Memory B cell (primary cell): ENCODE results near the gene CRYGA.
A peak's percentile ranks its signal among the peaks of the same experiment; 100 is the strongest.

Experiments
- ATAC-seq: fragments of 150-1000 bp; cut with Tn5 transposase; 2 replicates; pipeline ENCODE4 v1.10.0; 2021; ENCODE audit warnings: low read depth, mild to moderate bottlenecking, moderate library complexity
- DNase-seq, 2 donors: peaks; one replicate each; pipeline ENCODE4 v3.0.0; 2022; ENCODE audit warnings: low spot score in 2 of 2
- H3K27ac Mint-ChIP-seq: one replicate; pipeline ENCODE4 v1.8.0; 2022; ENCODE audit warnings: mild to moderate bottlenecking, moderate library complexity, mixed read lengths
- H3K27me3 Mint-ChIP-seq: one replicate; pipeline ENCODE4 v1.8.0; 2022; ENCODE audit warnings: mixed read lengths
- H3K36me3 Mint-ChIP-seq: one replicate; pipeline ENCODE4 v1.8.0; 2022; ENCODE audit warnings: mild to moderate bottlenecking, mixed read lengths
- H3K4me1 Mint-ChIP-seq: one replicate; pipeline ENCODE4 v1.8.0; 2022; ENCODE audit warnings: mixed read lengths
- H3K4me3 Mint-ChIP-seq: one replicate; pipeline ENCODE4 v1.8.0; 2022; ENCODE audit warnings: mild to moderate bottlenecking, moderate library complexity, mixed read lengths
- H3K9me3 Mint-ChIP-seq: one replicate; pipeline ENCODE4 v1.8.0; 2022; ENCODE audit warnings: mixed read lengths

CRYGA gene

DNA sequence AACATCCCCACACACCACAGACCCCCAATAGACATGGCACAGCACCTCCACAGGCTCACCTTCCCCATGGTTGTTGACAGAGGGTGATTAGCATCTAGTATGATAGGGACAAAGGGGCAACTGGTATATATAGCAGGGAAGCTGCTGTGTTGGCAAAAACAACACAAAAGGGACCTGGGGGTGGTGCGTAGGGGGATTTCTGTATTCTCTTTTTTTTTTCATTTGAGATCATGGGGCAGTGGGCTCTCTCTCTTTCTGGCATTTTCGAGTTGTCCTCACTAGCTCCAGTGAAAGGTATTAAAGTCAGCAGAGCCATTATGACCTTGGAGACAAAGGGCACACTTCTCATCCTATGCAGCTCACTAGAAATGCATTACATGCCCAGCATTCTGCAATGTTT is at the start of gene CRYGA:
Gene CRYGA, minus strand, starts transcription at position 101 of the 400 bp plus-strand sequence. Its CDS starts 33 bp downstream, at position 68.
- peaks cover 3% of the 10 kb centered on the region for H3K27me3 Mint-ChIP-seq
- H3K27ac Mint-ChIP-seq = no peak within 1 kb of the TSS
- no peaks in the 10 kb centered on the region for H3K9me3 Mint-ChIP-seq
- no peak within 1 kb of the TSS for H3K4me3 Mint-ChIP-seq
- ATAC-seq = no peak
- DNase-seq = no peak
- H3K4me1 Mint-ChIP-seq = no peaks in the 10 kb centered on the region
- no peaks in the 10 kb centered on the region for H3K36me3 Mint-ChIP-seq

DNA sequence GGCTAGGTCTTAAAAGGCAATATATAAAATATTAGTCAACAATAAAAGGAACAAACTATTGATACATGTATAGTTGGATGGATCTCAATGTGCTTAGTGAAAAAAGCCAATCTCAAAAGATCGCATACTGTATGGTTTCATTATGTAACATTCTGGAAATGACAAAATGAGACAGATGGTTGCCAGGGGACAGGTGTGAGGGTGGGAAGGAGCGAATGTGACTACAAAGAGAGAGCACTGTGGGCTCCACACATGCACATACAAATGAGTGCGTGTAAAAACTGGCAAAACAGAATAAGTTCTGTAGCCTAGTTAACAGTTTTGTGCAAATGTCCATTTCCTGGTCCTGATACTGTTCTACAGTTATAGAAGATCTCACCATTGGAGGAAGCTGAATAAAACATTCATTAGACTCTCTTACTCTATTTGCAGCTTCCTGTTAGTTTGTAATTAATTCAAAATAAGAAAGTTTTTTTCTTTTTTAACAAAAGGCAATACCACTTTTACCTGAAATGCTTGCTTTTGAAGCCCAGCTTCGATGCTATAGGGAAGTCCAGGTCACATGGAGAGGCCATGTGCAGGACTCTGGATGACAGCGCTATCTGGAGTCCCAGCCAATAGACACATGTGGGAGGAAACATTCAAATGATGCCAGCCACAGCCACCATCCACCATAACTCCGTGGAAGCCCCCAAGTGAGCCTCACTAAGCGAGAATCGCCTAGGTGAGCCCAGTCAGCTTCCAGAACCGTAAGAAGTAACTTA is 47.5 kb upstream of the CRYGA start:
- DNase-seq (no peak), ATAC-seq (no peak)
- Mint-ChIP-seq H3K36me3 (no peaks in the 10 kb centered on the region), H3K4me3 (no peak overlapping the region), H3K4me1 (no peaks in the 10 kb centered on the region), H3K27ac (no peak overlapping the region), H3K27me3 (peaks cover 5% of the 10 kb centered on the region), H3K9me3 (no peaks in the 10 kb centered on the region)

GRCh38 chr2:208208335-208209085 is 45.1 kb upstream of the CRYGA start:
- H3K4me1 Mint-ChIP-seq = no peaks in the 10 kb centered on the region
- DNase-seq = no peak
- no peaks in the 10 kb centered on the region for H3K9me3 Mint-ChIP-seq

DNA sequence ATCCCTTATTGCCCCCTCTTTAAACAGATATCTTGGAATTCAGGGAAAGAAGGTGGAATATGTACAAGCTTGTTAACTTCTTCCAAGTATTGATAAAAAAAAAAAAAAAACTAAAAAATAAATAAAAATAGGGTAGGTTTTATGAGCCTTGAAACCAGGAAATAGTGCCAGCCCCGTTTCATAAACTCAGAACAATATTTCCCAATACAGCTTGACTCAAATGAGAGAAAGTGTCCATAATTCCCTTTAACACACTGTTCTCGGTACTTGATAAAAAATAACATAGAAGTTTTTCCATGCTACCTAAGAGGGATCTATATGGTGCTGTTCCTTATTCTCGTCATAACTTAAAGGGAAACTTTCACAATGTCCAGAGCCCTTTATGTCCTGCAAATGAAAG is 44.4 kb upstream of the CRYGA start:
- Mint-ChIP-seq H3K27me3 (peaks cover 2% of the 10 kb centered on the region), H3K27ac (no peak overlapping the region), H3K4me1 (no peaks in the 10 kb centered on the region), H3K4me3 (no peak overlapping the region), H3K9me3 (no peaks in the 10 kb centered on the region), H3K36me3 (no peaks in the 10 kb centered on the region)
- DNase-seq = no peak
- ATAC-seq = no peak

More at GRCh38 chr2:208208335-208209085, 45.1 kb upstream of the CRYGA start:
- ATAC-seq = no peak
- no peak overlapping the region for H3K27ac Mint-ChIP-seq
- H3K4me3 Mint-ChIP-seq = no peak overlapping the region
- peaks cover 3% of the 10 kb centered on the region for H3K27me3 Mint-ChIP-seq
- no peaks in the 10 kb centered on the region for H3K36me3 Mint-ChIP-seq

GRCh38 chr2:208204166-208204565 is 40.8 kb upstream of the CRYGA start:
- Mint-ChIP-seq H3K9me3 (no peaks in the 10 kb centered on the region), H3K4me1 (no peaks in the 10 kb centered on the region), H3K4me3 (no peak overlapping the region), H3K27ac (no peak overlapping the region), H3K36me3 (no peaks in the 10 kb centered on the region), H3K27me3 (peaks cover 2% of the 10 kb centered on the region)
- ATAC-seq (no peak), DNase-seq (no peak)

- ATAC-seq (no peak), DNase-seq (no peak)
- no peaks in the 10 kb centered on the region for H3K9me3 Mint-ChIP-seq
- H3K27me3 Mint-ChIP-seq = peaks cover 4% of the 10 kb centered on the region
- H3K4me3 Mint-ChIP-seq = no peak overlapping the region
- no peak overlapping the region for H3K27ac Mint-ChIP-seq
- no peaks in the 10 kb centered on the region for H3K4me1 Mint-ChIP-seq
- no peaks in the 10 kb centered on the region for H3K36me3 Mint-ChIP-seq
Measured at GRCh38 chr2:208195531-208195930, 32.1 kb upstream of the CRYGA start.

GRCh38 chr2:208192611-208193236 is 29.3 kb upstream of the CRYGA start:
- H3K4me1 Mint-ChIP-seq = no peaks in the 10 kb centered on the region
- no peaks in the 10 kb centered on the region for H3K36me3 Mint-ChIP-seq
- H3K4me3 Mint-ChIP-seq = no peak overlapping the region
- H3K27me3 Mint-ChIP-seq = peaks cover 4% of the 10 kb centered on the region
- H3K9me3 Mint-ChIP-seq = no peaks in the 10 kb centered on the region
- H3K27ac Mint-ChIP-seq = no peak overlapping the region
- no peak for ATAC-seq
- DNase-seq = no peak

DNA sequence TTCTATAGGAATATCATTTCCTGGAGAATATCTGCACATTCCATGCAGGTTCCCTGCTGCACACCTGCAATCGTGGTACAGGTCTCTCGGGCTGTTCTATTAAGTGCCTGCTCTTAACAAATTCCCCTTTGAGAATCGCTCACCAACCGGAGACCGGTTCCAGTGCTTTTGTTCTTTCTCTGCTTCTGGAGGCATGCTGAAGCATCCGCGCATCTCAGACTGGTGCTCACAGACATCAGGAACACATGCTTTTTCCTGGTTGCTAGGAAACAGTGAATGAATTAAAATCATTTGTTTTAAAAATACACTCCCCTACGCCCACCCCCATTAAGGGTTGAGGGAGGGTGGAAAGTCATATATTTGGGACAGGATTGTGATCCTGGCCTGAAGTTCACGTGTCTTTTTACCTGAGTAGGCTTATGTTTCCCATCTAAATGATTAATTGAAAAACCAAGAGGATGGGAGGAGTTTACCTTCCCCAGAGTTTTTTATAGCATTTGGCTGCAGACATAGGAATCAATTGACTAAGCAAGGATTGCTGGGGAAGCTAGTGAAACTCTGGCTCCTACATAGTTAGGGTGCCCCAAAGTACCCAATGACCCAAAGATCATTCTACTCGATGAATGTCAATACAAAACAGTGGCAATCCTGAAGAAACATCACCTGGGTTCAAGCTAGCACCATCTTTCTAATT is 26.6 kb upstream of the CRYGA start, which contains the start of gene C2orf80:
Gene C2orf80, minus strand, starts transcription at position 221 of the 694 bp plus-strand sequence. CDS start 3,044 bp downstream, outside the sequence.
- Mint-ChIP-seq H3K27ac (no peak within 1 kb of the TSS), H3K36me3 (no peaks in the 10 kb centered on the region), H3K27me3 (peaks cover 4% of the 10 kb centered on the region), H3K9me3 (no peaks in the 10 kb centered on the region), H3K4me3 (no peak within 1 kb of the TSS), H3K4me1 (no peaks in the 10 kb centered on the region)
- DNase-seq (no peak), ATAC-seq (no peak)

GRCh38 chr2:208189069-208189809 is 25.9 kb upstream of the CRYGA start:
- Mint-ChIP-seq H3K36me3 (no peaks in the 10 kb centered on the region), H3K4me1 (peaks cover 2% of the 10 kb centered on the region), H3K27ac (no peak overlapping the region), H3K27me3 (peaks cover 2% of the 10 kb centered on the region), H3K9me3 (no peaks in the 10 kb centered on the region), H3K4me3 (no peak overlapping the region)
- no peak for ATAC-seq
- DNase-seq = no peak

DNA sequence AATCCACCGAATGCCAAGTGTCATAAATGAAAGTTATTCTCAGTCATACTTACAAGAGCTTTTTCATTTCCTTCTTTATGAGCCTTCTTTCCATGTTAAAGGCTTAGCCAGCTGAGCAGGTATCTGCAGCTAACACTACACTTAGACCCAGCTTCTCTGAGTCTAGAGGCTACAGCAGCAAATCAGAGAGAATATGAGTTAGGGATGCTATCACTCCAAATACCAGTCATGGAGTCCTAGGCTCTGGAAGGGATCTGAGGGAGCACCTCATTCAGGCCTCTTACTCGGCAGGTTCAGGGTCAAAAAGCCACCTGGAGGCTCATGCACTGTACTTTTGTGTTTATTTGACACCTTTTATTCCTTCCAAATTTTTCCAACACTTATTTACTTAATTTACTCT is 23.5 kb upstream of the CRYGA start:
- H3K27me3 Mint-ChIP-seq = peaks cover 13% of the 10 kb centered on the region
- H3K27ac Mint-ChIP-seq = no peak overlapping the region
- no peak overlapping the region for H3K4me3 Mint-ChIP-seq
- ATAC-seq = no peak
- peaks cover 8% of the 10 kb centered on the region for H3K4me1 Mint-ChIP-seq
- no peak for DNase-seq
- H3K36me3 Mint-ChIP-seq = no peaks in the 10 kb centered on the region
- no peaks in the 10 kb centered on the region for H3K9me3 Mint-ChIP-seq

DNA sequence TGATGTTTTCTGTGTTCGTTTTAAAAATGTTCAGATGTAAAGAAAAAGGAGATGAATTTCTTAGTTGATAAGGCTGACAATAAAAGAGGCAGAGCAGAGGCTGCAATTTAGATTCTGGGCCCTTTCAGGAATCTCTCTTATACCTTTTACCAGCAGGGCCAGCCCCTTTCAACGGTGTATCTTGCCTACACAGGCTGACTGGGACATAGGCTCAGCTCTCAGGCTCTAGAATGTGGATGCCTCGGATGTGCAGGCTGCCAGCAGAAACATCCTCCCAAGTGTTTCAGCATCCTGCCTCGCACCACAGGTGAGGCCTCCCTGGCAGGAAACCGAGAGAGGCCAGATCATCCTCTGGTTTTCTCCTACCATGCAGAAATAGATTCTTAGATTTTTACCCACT is 23.1 kb upstream of the CRYGA start:
- ATAC-seq = no peak
- H3K36me3 Mint-ChIP-seq = no peaks in the 10 kb centered on the region

GRCh38 chr2:208183972-208184705 is 20.8 kb upstream of the CRYGA start:
- DNase-seq (no peak), ATAC-seq (no peak)
- Mint-ChIP-seq H3K36me3 (no peaks in the 10 kb centered on the region), H3K4me1 (peaks cover 8% of the 10 kb centered on the region), H3K9me3 (no peaks in the 10 kb centered on the region), H3K4me3 (peak overlapping the region; percentile 71), H3K27me3 (peaks cover 11% of the 10 kb centered on the region), H3K27ac (no peak overlapping the region)

More for the DNA sequence above, 23.1 kb upstream of the CRYGA start:
- no peak overlapping the region for H3K4me3 Mint-ChIP-seq
- no peak overlapping the region for H3K27ac Mint-ChIP-seq
- peaks cover 13% of the 10 kb centered on the region for H3K27me3 Mint-ChIP-seq
- no peak for DNase-seq
- peaks cover 8% of the 10 kb centered on the region for H3K4me1 Mint-ChIP-seq
- no peaks in the 10 kb centered on the region for H3K9me3 Mint-ChIP-seq

GRCh38 chr2:208183526-208183925 is 20.1 kb upstream of the CRYGA start:
- DNase-seq = no peak
- Mint-ChIP-seq H3K36me3 (no peaks in the 10 kb centered on the region), H3K27me3 (peaks cover 12% of the 10 kb centered on the region), H3K4me1 (peaks cover 8% of the 10 kb centered on the region), H3K4me3 (peak overlapping the region; percentile 71), H3K9me3 (no peaks in the 10 kb centered on the region), H3K27ac (no peak overlapping the region)
- ATAC-seq = peak; percentile 35
